HEK293T (cell line): Measurements from ENCODE around the gene HEPH.

Experiments
- ARNT ChIP-seq: fragments of 450-650 bp; IDR thresholded peaks from 2 replicates; pipeline ENCODE4 v1.6.1; 2017; ENCODE audit warnings: mild to moderate bottlenecking
- BHLHE40 ChIP-seq: fragments of 450-650 bp; IDR thresholded peaks from 2 replicates; pipeline ENCODE4 v1.6.1; 2016; ENCODE audit warnings: mild to moderate bottlenecking, moderate library complexity, borderline replicate concordance
- ELF4 ChIP-seq: fragments of 450-650 bp; IDR thresholded peaks from 2 replicates; pipeline ENCODE4 v1.6.1; 2017; ENCODE audit warnings: antibody characterized with exemption
- FOXA1 ChIP-seq: fragments of 450-650 bp; IDR thresholded peaks from 2 replicates; pipeline ENCODE4 v1.6.1; 2016; ENCODE audit warnings: mild to moderate bottlenecking
- FOXK2 ChIP-seq: fragments of 450-650 bp; IDR thresholded peaks from 2 replicates; pipeline ENCODE4 v1.6.1; 2016; ENCODE audit warnings: mild to moderate bottlenecking
- FOXM1 ChIP-seq: fragments of 450-650 bp; IDR thresholded peaks from 2 replicates; pipeline ENCODE4 v1.6.1; 2017; ENCODE audit warnings: mild to moderate bottlenecking, borderline replicate concordance
- HDGF ChIP-seq: fragments of 450-650 bp; IDR thresholded peaks from 2 replicates; pipeline ENCODE4 v1.6.1; 2017; ENCODE audit warnings: antibody characterized with exemption, borderline replicate concordance
- L3MBTL2 ChIP-seq: fragments of 450-650 bp; conservative IDR thresholded peaks from 2 replicates; pipeline ENCODE4 v1.6.1; 2016; ENCODE audit warnings: mild to moderate bottlenecking
- LEF1 ChIP-seq: fragments of 450-650 bp; IDR thresholded peaks from 2 replicates; pipeline ENCODE4 v1.6.1; 2017; ENCODE audit warnings: mild to moderate bottlenecking, borderline replicate concordance
- PKNOX1 ChIP-seq: fragments of 450-650 bp; IDR thresholded peaks from 2 replicates; pipeline ENCODE4 v1.6.1; 2016
- SP1 ChIP-seq: fragments of 450-650 bp; IDR thresholded peaks from 2 replicates; pipeline ENCODE4 v1.6.1; 2017
- SUZ12 ChIP-seq: fragments of 450-650 bp; IDR thresholded peaks from 2 replicates; pipeline ENCODE4 v1.6.1; 2016; ENCODE audit warnings: mild to moderate bottlenecking
- TARDBP ChIP-seq: fragments of 450-650 bp; IDR thresholded peaks from 2 replicates; pipeline ENCODE4 v1.6.1; 2016
- ZNF384 ChIP-seq: fragments of 450-650 bp; IDR thresholded peaks from 2 replicates; pipeline ENCODE4 v1.6.1; 2016

DNA sequence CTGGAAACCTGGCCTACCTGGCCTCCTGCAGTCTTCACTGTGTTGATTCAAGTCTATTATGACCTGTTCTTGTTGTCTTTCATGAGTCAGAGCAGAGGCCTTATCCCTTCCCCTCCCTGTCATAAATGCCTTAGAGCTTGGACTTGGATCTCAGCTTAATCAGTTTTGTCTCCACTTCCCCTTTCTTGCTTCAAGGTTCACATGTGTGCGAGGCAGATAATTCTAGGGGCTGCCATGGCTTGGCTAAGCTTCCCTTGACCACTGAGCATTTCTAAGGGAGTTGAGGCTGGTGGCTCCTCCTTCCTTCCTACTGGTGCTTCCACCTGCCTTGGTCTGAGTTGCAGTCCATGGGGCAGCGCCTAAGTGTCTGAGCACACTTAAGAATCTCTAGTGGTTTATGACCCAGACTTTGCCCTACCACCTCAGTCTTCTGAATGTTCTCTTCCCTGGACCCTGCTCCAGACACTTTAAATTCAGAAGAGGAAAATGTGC, 1.7 kb upstream of the HEPH start:
- TF ChIP-seq SP1 (no peak), L3MBTL2 (no peak), FOXM1 (no peak), ARNT (no peak), ELF4 (no peak), BHLHE40 (no peak), SUZ12 (no peak), HDGF (no peak), FOXK2 (no peak), LEF1 (no peak), ZNF384 (no peak), TARDBP (no peak), FOXA1 (no peak), PKNOX1 (no peak)
